HG02678 (cell line): ENCODE data around the gene DVL2.

ENCODE experiments used
- ATAC-seq: cut with Tn5 transposase; IDR thresholded peaks from one replicate; pipeline ENCODE4 v1.9.1; 2021; ENCODE audit warnings: mild to moderate bottlenecking, moderate library complexity; ENCODE audit not compliant: unreplicated experiment

The DVL2 gene

DNA sequence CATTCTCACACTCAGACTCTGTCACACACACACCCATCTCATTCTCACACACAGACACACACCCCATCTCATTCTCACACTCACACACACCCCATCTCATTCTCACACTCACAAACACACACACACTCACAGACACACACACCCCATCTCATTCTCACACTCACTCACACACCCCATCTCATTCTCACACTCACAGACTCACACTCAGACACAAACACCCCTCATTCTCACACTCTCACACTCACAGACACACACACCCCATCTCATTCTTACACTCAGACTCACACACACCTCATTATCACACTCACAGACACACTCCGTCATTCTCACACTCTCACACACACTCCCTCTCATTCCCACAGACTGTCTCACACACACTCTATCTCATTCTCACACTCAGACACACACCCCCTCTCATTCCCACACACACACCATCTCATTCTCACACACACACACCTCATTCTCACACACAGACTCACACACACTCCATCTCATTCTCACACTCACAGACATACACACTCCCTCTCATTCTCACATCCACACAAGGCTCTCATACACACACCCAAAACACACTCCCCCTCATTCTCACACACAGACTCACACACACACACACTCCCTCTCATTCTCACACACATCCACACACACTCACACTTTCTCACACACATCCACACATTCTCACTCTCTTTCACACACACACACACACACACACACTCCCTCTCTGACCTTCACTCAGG lies 58.0 kb downstream of the DVL2 start:
- no peak for ATAC-seq
